ENCODE measurements around the gene DCTN4. TPM values are rescaled to one million over a fixed set of nuclear protein-coding genes. Genes with fewer than 3 reads are reported as not detected.

The DCTN4 gene
- total and polyA plus RNA-seq, 2 experiments from 2014 or later: 22.9 to 63.9 TPM

- H3K79me2 ChIP-seq: peaks cover 88% of the 10 kb centered on the region
- 78% methylated on average over 6 of the region's 6 CpGs for whole genome bisulfite sequencing (ENCODE audit: low lambda C conversion rate, missing lambda C conversion rate)
- no peaks in the 10 kb centered on the region for H4K20me1 ChIP-seq (ENCODE audit: insufficient read depth, poor library complexity, severe bottlenecking)
- no peak for DNase-seq (ENCODE audit: low spot score)
- no peaks in the 10 kb centered on the region for H3K9me3 ChIP-seq (ENCODE audit: low read depth)
- H3K4me2 ChIP-seq: peak overlapping the region; percentile 47
- peak overlapping the region; percentile 76 for H3K27ac ChIP-seq
- no peaks in the 10 kb centered on the region for H3K36me3 ChIP-seq (replicated peaks; ENCODE audit: insufficient read depth, low read depth)
- H3K27me3 ChIP-seq: no peaks in the 10 kb centered on the region
- no peak overlapping the region for H3K4me3 ChIP-seq
- no peak overlapping the region for H2AFZ ChIP-seq
- H3K9me2 ChIP-seq (replicated peaks; ENCODE audit: insufficient read depth): no peaks in the 10 kb centered on the region
- TF ChIP-seq, protein P1, sequence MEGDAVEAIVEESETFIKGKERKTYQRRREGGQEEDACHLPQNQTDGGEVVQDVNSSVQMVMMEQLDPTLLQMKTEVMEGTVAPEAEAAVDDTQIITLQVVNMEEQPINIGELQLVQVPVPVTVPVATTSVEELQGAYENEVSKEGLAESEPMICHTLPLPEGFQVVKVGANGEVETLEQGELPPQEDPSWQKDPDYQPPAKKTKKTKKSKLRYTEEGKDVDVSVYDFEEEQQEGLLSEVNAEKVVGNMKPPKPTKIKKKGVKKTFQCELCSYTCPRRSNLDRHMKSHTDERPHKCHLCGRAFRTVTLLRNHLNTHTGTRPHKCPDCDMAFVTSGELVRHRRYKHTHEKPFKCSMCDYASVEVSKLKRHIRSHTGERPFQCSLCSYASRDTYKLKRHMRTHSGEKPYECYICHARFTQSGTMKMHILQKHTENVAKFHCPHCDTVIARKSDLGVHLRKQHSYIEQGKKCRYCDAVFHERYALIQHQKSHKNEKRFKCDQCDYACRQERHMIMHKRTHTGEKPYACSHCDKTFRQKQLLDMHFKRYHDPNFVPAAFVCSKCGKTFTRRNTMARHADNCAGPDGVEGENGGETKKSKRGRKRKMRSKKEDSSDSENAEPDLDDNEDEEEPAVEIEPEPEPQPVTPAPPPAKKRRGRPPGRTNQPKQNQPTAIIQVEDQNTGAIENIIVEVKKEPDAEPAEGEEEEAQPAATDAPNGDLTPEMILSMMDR (IDR thresholded peaks at IDR 0.05; ENCODE audit: poor library complexity): no peak
- no peak for TF ChIP-seq EZH2 (IDR thresholded peaks at IDR 0.05; ENCODE audit: borderline replicate concordance)
- TF ChIP-seq EZH2phosphoT487 (IDR thresholded peaks at IDR 0.05; ENCODE audit: low read depth, severe bottlenecking, unreplicated experiment): no peak
- H3K4me1 ChIP-seq (ENCODE audit: insufficient read depth): peaks cover 5% of the 10 kb centered on the region
Observed at GRCh38 chr5:150789450-150789849, 30.6 kb upstream of the DCTN4 start.

GRCh38 chr5:150788977-150789376 lies 30.2 kb upstream of the DCTN4 start:
- H3K9me3 ChIP-seq (ENCODE audit: low read depth): no peaks in the 10 kb centered on the region
- peaks cover 89% of the 10 kb centered on the region for H3K79me2 ChIP-seq
- no peak overlapping the region for H2AFZ ChIP-seq
- H3K27ac ChIP-seq: peak overlapping the region; percentile 76
- peaks cover 7% of the 10 kb centered on the region for H3K4me1 ChIP-seq (ENCODE audit: insufficient read depth)
- no peaks in the 10 kb centered on the region for H3K36me3 ChIP-seq (replicated peaks; ENCODE audit: insufficient read depth, low read depth)
- H4K20me1 ChIP-seq (ENCODE audit: insufficient read depth, poor library complexity, severe bottlenecking): no peaks in the 10 kb centered on the region
- no peaks in the 10 kb centered on the region for H3K9me2 ChIP-seq (replicated peaks; ENCODE audit: insufficient read depth)
- DNase-seq (ENCODE audit: low spot score): no peak
- TF ChIP-seq, protein P1 (IDR thresholded peaks at IDR 0.05; ENCODE audit: poor library complexity): no peak
- TF ChIP-seq EZH2phosphoT487 (IDR thresholded peaks at IDR 0.05; ENCODE audit: low read depth, severe bottlenecking, unreplicated experiment) (no peak), EZH2 (IDR thresholded peaks at IDR 0.05; ENCODE audit: borderline replicate concordance) (no peak)
- no peak overlapping the region for H3K4me3 ChIP-seq
- no peaks in the 10 kb centered on the region for H3K27me3 ChIP-seq
- no peak overlapping the region for H3K4me2 ChIP-seq

DNA sequence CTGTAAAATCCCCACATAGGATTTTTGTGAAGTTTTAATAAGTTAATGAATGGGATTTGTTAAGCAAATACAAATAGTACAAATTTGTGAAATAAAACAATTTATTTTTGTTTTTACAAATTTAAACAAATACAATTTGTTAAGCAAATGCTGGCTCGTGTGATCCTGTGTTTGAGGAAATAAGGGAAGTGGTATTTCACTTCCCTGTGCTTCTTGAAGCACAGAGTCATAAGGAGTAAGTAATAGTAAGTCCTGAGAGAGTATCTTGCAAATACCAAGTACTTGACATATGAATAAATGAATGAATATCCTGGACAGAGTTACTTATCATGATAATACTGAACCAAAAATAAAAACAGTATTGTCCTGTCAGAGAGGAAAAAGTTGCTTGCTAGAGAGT lies 28.8 kb upstream of the DCTN4 start:
- no peak overlapping the region for H2AFZ ChIP-seq
- no peak for TF ChIP-seq EZH2phosphoT487 (IDR thresholded peaks at IDR 0.05; ENCODE audit: low read depth, severe bottlenecking, unreplicated experiment)
- TF ChIP-seq, protein P1 (IDR thresholded peaks at IDR 0.05; ENCODE audit: poor library complexity): no peak
- no peak for TF ChIP-seq EZH2 (IDR thresholded peaks at IDR 0.05; ENCODE audit: borderline replicate concordance)
- H3K79me2 ChIP-seq: peaks cover 85% of the 10 kb centered on the region
- H3K4me3 ChIP-seq: no peak overlapping the region
- peaks cover 16% of the 10 kb centered on the region for H3K4me1 ChIP-seq (ENCODE audit: insufficient read depth)
- H3K27me3 ChIP-seq: no peaks in the 10 kb centered on the region
- no peak for DNase-seq (ENCODE audit: low spot score)
- no peak overlapping the region for H3K27ac ChIP-seq
- H4K20me1 ChIP-seq (ENCODE audit: insufficient read depth, poor library complexity, severe bottlenecking): no peaks in the 10 kb centered on the region
- no peaks in the 10 kb centered on the region for H3K36me3 ChIP-seq (replicated peaks; ENCODE audit: insufficient read depth, low read depth)
- H3K9me3 ChIP-seq (ENCODE audit: low read depth): no peaks in the 10 kb centered on the region
- WGBS (ENCODE audit: low lambda C conversion rate, missing lambda C conversion rate): 66% methylated on average over 1 of the region's 1 CpG
- no peaks in the 10 kb centered on the region for H3K9me2 ChIP-seq (replicated peaks; ENCODE audit: insufficient read depth)
- no peak overlapping the region for H3K4me2 ChIP-seq

DNA sequence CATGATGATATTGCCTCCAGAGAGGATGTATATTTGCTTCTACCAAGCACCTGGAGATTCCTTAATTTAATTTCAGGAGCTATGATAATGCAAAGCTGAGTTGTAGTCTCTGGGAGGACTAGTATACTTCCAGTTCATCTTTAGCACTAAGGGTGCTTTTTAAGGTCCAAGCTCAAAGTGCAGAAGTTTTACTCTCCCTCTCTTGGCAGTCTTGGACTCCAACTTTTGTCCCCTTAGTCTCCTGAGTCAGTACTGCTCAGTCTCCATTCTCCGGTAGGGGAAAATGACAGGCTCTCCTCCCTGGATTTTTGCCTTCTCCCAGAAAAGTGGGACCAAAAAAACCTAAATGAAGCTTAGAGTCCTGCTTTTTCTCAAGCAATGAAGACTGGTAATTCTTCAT lies 28.1 kb upstream of the DCTN4 start:
- WGBS (ENCODE audit: low lambda C conversion rate, missing lambda C conversion rate): 86% methylated on average over 1 of the region's 1 CpG
- no peaks in the 10 kb centered on the region for H4K20me1 ChIP-seq (ENCODE audit: insufficient read depth, poor library complexity, severe bottlenecking)
- no peak for DNase-seq (ENCODE audit: low spot score)

More for the DNA sequence above, 28.1 kb upstream of the DCTN4 start:
- Histone ChIP-seq H3K4me3 (no peak overlapping the region), H3K36me3 (replicated peaks; ENCODE audit: insufficient read depth, low read depth) (no peaks in the 10 kb centered on the region), H3K9me3 (ENCODE audit: low read depth) (no peaks in the 10 kb centered on the region), H3K79me2 (peaks cover 81% of the 10 kb centered on the region), H3K4me2 (no peak overlapping the region), H3K4me1 (ENCODE audit: insufficient read depth) (peaks cover 24% of the 10 kb centered on the region), H3K27me3 (no peaks in the 10 kb centered on the region), H3K9me2 (replicated peaks; ENCODE audit: insufficient read depth) (no peaks in the 10 kb centered on the region), H2AFZ (no peak overlapping the region), H3K27ac (no peak overlapping the region)
- TF ChIP-seq, protein P1 (IDR thresholded peaks at IDR 0.05; ENCODE audit: poor library complexity): no peak
- TF ChIP-seq EZH2 (IDR thresholded peaks at IDR 0.05; ENCODE audit: borderline replicate concordance): no peak
- TF ChIP-seq EZH2phosphoT487 (IDR thresholded peaks at IDR 0.05; ENCODE audit: low read depth, severe bottlenecking, unreplicated experiment): no peak

All from hepatocyte (in vitro differentiated cells).